GM21515 (cell line): Measurements from ENCODE around the gene NOL4L.
"Not testable (repeated sequence)": the region's sequence is repeated elsewhere in the genome, so short reads cannot be mapped to it uniquely, and the experiment has no call there.

Experiments used
- ATAC-seq: cut with Tn5 transposase; IDR thresholded peaks from one replicate; pipeline ENCODE4 v1.9.1; 2021; ENCODE audit not compliant: unreplicated experiment

Gene NOL4L

GRCh38 chr20:32511358-32512046 lies 73.6 kb downstream of the NOL4L start:
- ATAC-seq, result no peak

- ATAC-seq, result no peak
Observed at GRCh38 chr20:32510601-32511357, 74.4 kb downstream of the NOL4L start.

- no peak for ATAC-seq
Observed at GRCh38 chr20:32510120-32510600, 75.0 kb downstream of the NOL4L start.

GRCh38 chr20:32509639-32510066 lies 75.5 kb downstream of the NOL4L start:
- ATAC-seq, result no peak

- ATAC-seq, result no peak
Observed at GRCh38 chr20:32508775-32509119, 76.4 kb downstream of the NOL4L start.

GRCh38 chr20:32507998-32508774 lies 76.9 kb downstream of the NOL4L start:
- ATAC-seq, result no peak

- ATAC-seq, result no peak
Observed at GRCh38 chr20:32506721-32507120, 78.4 kb downstream of the NOL4L start.

GRCh38 chr20:32505723-32506473 lies 79.2 kb downstream of the NOL4L start:
- ATAC-seq, result no peak

GRCh38 chr20:32501709-32502108 lies 83.4 kb downstream of the NOL4L start:
- ATAC-seq, result no peak

- ATAC-seq, result no peak
Observed at GRCh38 chr20:32497589-32498224, 87.4 kb downstream of the NOL4L start.

- no peak for ATAC-seq
Observed at GRCh38 chr20:32496811-32497533, 88.2 kb downstream of the NOL4L start.

GRCh38 chr20:32495949-32496348 lies 89.2 kb downstream of the NOL4L start:
- ATAC-seq, result no peak

GRCh38 chr20:32495217-32495565 lies 89.9 kb downstream of the NOL4L start:
- no peak for ATAC-seq

- ATAC-seq, result no peak
Observed at GRCh38 chr20:32494483-32495216, 90.5 kb downstream of the NOL4L start.

GRCh38 chr20:32493356-32493755 lies 91.8 kb downstream of the NOL4L start:
- ATAC-seq, result no peak

- ATAC-seq, result not testable (repeated sequence)
Observed at GRCh38 chr20:32491764-32492151, 93.4 kb downstream of the NOL4L start.

GRCh38 chr20:32490942-32491763 lies 94.0 kb downstream of the NOL4L start:
- ATAC-seq, result no peak

- no peak for ATAC-seq
Observed at GRCh38 chr20:32488066-32488838, 96.9 kb downstream of the NOL4L start.
